ENCODE data around the gene RNF5. TPM values are rescaled to one million over a fixed set of nuclear protein-coding genes. Genes with fewer than 3 reads are reported as not detected.

RNF5 gene
- total and polyA plus RNA-seq, 7 donors, result 52.0 to 122 (median 91.1) TPM

- no peak for ATAC-seq
- no peak for TF ChIP-seq CTCF (IDR thresholded peaks at IDR 0.05)
- 60 to 63% (median 61%) methylated on average over 10 of the region's 10 CpGs for WGBS, 3 donors
- no peaks in the 10 kb centered on the region for H3K27me3 ChIP-seq (ENCODE audit: insufficient read depth in 3 of 3, low read length in 2 of 3)
- DNase-seq, result no peak
- H3K9me3 ChIP-seq, result no peaks in the 10 kb centered on the region
- intact Hi-C loops (cut with DNase I), result loop anchor here in 1 of 2 donors (5.0 kb wide), 1 partner anchor 53 kb away; the partner anchor contains the start of gene ATF6B
- peaks cover 34% of the 10 kb centered on the region for H3K4me1 ChIP-seq
- peaks cover 0 to 37% of the 10 kb centered on the region in 2 donors for H3K36me3 ChIP-seq (ENCODE audit: insufficient read depth in 1 of 2, low read depth in 1 of 2)
- peak overlapping the region; percentile 92 for H3K4me3 ChIP-seq
- peak overlapping the region; percentile 87 for H3K27ac ChIP-seq
Observed at GRCh38 chr6:32179766-32180405, 1.7 kb downstream of the RNF5 start.

GRCh38 chr6:32181148-32181702 is 3.0 kb downstream of the RNF5 start:
- DNase-seq, result no peak
- H3K27me3 ChIP-seq (ENCODE audit: insufficient read depth in 3 of 3, low read length in 2 of 3), result no peaks in the 10 kb centered on the region
- intact Hi-C loops (cut with DNase I), result no loop called here
- 80 to 86% (median 82%) methylated on average over 15 of the region's 15 CpGs for WGBS, 3 donors
- no peak overlapping the region for H3K4me3 ChIP-seq
- no peaks in the 10 kb centered on the region for H3K9me3 ChIP-seq
- no peak for TF ChIP-seq CTCF (IDR thresholded peaks at IDR 0.05)
- peaks cover 36% of the 10 kb centered on the region for H3K4me1 ChIP-seq
- ATAC-seq, result no peak
- peaks cover 0 to 40% of the 10 kb centered on the region in 2 donors for H3K36me3 ChIP-seq (ENCODE audit: insufficient read depth in 1 of 2, low read depth in 1 of 2)
- no peak overlapping the region for H3K27ac ChIP-seq

- Histone ChIP-seq H3K4me1 (peaks cover 30% of the 10 kb centered on the region), H3K4me3 (no peak overlapping the region), H3K9me3 (no peaks in the 10 kb centered on the region), H3K27me3 (ENCODE audit: insufficient read depth in 3 of 3, low read length in 2 of 3) (no peaks in the 10 kb centered on the region), H3K36me3 (ENCODE audit: insufficient read depth in 1 of 2, low read depth in 1 of 2) (peaks cover 0 to 48% of the 10 kb centered on the region in 2 donors), H3K27ac (peak overlapping the region; percentile 55)
- DNase-seq, result no peak
- no peak for TF ChIP-seq CTCF (IDR thresholded peaks at IDR 0.05)
- ATAC-seq, result no peak
- intact Hi-C loops (cut with DNase I), result no loop called here
- 60 to 82% (median 66%) methylated on average over 10 of the region's 10 CpGs for WGBS, 3 donors
Observed at GRCh38 chr6:32181915-32182529, 3.8 kb downstream of the RNF5 start.

GRCh38 chr6:32182555-32182981 is 4.4 kb downstream of the RNF5 start:
- ATAC-seq (no peak), DNase-seq (no peak)
- Histone ChIP-seq H3K4me1 (peaks cover 26% of the 10 kb centered on the region), H3K27ac (peak overlapping the region; percentile 55), H3K27me3 (ENCODE audit: insufficient read depth in 3 of 3, low read length in 2 of 3) (no peaks in the 10 kb centered on the region), H3K36me3 (ENCODE audit: insufficient read depth in 1 of 2, low read depth in 1 of 2) (peaks cover 0 to 54% of the 10 kb centered on the region in 2 donors), H3K9me3 (no peaks in the 10 kb centered on the region), H3K4me3 (no peak overlapping the region)
- WGBS, 3 donors, result 54 to 70% (median 61%) methylated on average over 10 of the region's 10 CpGs
- intact Hi-C loops (cut with DNase I), result no loop called here
- TF ChIP-seq CTCF (IDR thresholded peaks at IDR 0.05), result no peak
